HG03066 (cell line): Measurements from ENCODE around the gene PRDX3.

Experiments used
- ATAC-seq: cut with Tn5 transposase; IDR thresholded peaks from one replicate; pipeline ENCODE4 v1.9.1; 2021; ENCODE audit warnings: low read depth; ENCODE audit not compliant: unreplicated experiment

PRDX3 gene

GRCh38 chr10:119178372-119179119, at the start of gene PRDX3:
Gene PRDX3, minus strand, starts transcription at chr10:119178812. Its CDS starts 22 bp downstream, at chr10:119178790.
- peak; percentile 91 for ATAC-seq

DNA sequence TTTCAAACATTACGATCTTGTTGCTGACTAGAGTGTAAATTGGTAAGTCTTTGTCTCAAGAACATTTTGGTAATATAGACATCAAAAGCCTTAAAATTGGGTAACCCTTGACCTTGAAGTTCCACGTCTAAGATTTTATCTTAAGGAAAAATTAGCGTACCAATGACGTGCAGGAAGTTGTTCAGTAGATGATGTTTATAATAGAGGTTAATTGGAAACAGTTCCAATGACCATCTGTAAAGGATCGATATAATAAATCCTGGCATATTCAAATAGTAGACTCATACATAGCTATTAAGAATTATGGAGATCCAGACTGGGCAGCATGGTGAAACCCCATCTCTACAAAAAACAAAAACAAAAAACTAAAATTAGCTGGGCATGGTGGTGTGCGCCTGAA, 49.2 kb upstream of the PRDX3 start:
- ATAC-seq, result no peak

DNA sequence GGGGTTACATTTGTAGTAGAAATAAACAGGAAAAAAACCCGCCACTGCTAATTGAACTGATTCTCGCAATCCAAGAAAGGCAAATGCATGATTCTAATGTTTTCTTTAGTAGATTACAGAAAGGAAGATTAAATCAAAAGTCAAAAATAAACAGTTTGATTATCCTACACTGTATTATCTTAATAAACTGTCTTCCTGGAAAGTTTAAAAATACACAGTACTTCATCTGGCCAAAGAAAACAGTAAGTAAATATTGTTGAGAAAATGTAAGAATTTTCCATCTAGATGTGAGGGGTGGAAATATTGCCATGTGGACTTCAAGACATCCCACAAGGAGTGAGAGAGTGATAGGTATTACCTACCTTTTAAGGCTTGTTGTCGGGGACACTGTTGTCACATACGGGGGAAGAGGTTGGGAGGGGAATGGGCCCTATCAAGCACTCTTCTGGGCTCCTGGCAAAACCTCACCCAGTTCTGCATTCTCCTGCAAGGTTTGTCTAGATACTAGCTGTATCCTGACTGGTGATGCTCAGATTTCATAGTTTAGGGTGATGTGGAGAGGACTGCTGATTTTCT, 46.6 kb upstream of the PRDX3 start:
- no peak for ATAC-seq

GRCh38 chr10:119222966-119223386, 44.4 kb upstream of the PRDX3 start:
- no peak for ATAC-seq

DNA sequence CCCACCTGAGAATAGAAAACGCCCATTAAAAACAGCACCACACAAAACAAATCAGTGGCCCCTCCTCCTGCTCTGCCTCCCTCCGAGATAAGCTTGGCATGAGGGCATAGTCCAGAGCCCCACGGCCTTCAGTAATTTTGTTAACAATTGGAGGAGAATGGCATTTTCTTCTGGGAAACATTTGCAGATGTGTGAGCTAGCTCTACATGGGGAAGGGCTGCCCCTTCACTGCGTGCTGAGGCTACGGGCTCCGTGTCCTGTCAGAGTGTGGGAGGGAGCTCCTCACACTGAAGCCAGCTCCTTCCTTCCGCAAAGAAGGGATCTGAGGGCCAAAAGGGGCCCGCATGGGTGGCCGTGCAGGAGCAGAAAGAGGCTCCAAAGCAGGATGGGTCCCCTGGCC, 43.9 kb upstream of the PRDX3 start:
- ATAC-seq, result no peak

GRCh38 chr10:119221666-119222065, 43.1 kb upstream of the PRDX3 start:
- ATAC-seq, result no peak

- no peak for ATAC-seq
These were observed 42.6 kb upstream of the PRDX3 start for GRCh38 chr10:119221201-119221600.

DNA sequence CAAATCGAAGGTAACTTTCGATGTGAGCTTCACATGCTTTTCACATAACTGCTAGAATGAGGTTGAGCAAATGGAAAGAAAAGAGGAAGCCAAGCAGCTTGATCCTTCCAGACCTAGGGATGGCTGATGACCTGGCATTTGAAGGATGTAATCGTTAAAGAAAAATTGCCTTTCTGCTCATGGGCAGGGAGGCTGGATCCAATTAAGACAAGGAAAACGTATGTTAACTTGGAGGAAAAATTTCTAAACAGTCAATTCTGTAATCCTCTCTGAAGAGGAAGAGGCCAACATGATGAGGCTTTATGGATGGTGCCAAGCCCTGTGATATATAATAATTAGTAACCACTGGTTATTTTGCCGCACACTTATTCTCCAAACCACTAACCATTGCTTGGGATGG, 41.3 kb upstream of the PRDX3 start:
- ATAC-seq, result no peak

DNA sequence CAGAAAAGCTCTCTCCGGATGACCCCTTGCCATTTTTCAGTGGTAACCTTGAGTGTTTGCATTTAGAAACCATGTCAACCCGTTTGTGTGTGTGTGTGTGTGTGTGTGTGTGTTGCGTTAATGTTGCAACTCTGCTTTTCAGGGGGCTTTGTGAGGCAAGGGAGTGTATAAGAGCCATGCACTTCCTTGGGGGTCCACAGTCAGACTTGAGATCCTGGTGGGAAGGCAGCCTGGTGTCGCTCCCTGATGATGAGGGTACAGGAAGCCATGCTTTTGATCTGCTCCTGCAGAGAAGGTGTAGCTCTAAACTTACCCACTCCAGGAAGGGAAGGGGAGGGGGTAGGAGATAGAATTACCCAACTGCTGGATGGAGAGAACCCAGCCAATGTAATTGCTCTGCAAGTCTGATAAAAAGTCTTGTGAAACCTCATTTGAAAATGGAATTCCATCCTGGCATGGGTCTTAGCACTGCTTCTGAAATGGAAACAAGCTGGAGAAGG, 39.4 kb upstream of the PRDX3 start:
- no peak for ATAC-seq

DNA sequence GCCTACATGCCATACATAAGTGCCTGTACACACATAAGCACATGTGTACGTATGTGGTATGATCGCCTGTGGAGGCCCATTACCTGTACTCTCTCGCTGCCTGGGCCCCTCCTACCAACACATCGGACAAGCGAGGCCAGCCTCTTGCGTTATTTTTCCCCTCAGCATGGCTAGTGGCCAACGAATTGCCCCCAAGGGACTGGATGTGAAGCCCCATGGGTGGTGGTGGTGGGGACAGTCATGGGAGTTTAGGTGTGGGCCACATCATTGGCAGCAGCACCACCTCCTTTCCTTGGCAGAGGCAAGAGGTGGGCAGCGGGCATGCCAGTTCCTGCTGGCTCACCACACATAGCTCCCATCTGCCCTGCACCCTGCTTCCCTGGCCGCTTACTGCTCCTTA, 38.8 kb upstream of the PRDX3 start:
- no peak for ATAC-seq

- ATAC-seq, result no peak
These were observed 37.5 kb upstream of the PRDX3 start for GRCh38 chr10:119216127-119216526.

GRCh38 chr10:119215371-119215770, 36.8 kb upstream of the PRDX3 start:
- no peak for ATAC-seq

DNA sequence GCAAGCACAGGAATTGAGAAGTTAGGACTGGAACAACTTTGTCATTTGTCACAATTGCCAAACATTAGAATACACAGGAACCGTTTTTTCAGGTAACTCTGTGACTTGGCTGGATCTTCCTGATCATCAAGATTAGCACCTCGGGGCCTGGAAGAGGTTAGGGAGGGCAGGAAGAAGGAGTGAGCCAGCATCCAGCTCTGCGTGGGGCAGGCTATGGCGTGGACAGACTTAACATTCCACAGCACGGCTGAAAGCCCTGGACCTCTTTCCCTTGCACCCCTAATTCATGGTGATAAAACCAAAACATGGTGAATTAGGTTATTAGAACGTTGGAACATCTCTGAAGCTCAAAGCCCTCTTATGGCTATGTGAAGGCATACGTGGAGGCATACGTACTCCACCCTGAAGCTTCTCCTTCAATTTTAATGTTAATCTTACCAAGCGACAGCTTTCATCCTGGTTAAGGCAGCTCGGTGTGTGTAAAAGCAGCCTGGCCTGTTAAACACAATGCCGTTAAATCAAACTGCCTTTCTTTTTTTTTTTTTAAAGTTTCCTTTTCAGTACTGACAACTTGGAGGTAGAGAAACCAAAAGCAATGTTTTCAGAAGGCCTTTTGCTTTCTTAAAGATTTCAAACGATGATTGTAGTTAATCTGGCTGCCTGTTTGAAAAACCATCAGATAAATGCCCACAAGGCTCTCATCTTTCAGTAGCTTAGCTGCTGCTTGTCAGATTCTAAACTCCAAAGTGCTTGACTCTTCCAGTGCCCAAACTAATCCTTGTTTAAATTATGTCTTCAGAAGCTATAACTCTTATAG, 33.2 kb upstream of the PRDX3 start:
- no peak for ATAC-seq

- ATAC-seq, result no peak
These were observed 32.6 kb upstream of the PRDX3 start for GRCh38 chr10:119211176-119211575.

DNA sequence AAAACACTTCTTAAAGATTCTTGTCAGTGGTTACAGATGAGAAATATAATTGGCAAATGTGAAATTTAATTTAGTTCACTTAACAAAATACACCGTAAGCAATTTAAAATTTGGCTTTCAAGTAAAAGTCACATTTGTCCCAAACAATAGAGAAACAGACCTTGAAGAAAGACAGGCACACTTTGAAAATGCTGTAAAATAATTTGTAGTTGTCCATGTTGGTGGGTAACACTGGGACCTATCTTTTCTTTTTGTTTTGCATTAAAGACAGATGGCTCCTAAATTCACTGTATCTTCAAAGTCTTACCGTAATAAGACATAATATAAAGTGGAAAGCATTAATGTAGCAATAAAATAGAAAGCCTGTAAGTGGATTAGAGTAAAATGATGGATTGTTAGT, 32.0 kb upstream of the PRDX3 start:
- no peak for ATAC-seq

DNA sequence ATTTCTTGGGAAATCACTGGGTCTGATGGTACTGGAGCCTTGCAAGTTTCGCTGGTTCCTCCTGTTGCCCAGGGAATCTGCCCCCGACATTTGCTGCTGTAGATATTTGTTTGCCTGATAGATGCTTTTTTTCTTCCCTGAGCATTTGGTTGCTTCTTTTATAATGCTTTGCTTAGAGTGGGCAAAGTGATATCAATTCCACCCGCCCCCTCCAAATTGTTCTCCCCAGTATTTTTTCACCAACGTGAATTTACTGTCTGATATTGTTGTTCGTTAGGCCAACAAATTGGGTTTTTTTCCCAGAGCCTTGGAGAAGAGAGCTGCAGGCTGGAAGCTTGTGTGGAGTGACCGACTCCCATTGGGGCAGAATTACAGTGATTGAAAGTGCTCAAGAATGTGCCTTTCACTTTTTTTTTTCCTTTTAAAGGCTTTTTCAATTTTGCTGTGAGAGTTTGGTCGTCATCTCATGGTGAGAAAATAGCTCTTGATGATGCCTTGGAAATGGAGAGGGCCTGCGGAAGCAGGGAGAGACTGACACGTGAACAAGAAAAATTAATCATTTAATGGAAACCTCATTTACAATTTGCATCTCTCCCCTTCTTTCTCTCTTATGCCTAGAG, 31.2 kb upstream of the PRDX3 start:
- ATAC-seq, result no peak

DNA sequence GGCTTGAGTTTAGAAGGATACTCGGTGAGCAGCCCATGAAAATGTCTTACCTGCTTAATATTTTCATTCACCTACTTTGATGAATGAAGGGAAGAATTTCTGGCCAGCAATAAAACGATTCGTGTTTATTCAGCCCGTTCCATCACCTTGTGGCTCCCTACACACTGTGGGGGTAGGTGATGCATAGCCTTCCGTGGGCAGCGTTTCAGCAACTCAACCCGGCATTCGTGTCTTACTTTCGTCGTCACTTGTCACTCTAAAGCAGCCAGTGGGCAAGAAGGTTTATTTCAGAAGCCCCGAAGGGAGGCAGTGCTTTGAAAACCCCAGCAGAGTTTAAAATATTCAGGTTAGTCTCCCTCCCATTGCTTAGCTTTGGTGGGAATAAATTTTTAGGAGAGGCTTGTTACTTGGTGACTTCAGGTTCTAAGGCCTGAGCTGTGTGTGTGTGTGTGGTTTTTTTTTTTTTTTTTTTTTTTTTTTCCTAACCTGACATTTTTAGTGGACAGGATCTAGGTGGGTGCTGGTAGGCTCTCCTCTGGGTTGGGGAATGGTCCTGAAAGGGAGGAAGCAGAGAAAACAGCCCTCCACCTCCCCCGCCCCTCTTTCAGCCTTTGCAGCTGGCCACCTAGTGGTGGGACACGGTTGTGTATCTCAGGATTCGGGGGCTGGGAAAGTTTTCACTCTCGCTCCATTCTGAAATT, 30.6 kb upstream of the PRDX3 start:
- no peak for ATAC-seq

DNA sequence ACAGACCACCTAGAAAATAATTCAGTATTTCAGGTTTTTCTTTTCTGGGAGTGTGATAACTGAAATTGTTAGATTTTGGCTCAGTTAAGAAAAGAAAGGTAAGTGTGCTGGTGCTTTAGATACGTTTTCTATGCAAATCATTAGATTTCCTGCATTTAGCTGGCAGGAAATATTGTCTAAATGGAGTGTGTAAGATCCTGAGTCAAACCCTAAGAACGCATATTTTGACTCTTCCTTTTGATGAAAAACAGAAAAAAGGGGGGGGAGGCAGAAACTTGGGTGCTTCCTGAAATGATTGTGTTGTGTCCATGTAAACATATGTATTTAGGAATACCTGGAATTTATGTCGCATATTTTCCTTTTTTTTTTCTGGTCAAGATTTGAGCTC, 29.9 kb upstream of the PRDX3 start:
- ATAC-seq, result no peak

DNA sequence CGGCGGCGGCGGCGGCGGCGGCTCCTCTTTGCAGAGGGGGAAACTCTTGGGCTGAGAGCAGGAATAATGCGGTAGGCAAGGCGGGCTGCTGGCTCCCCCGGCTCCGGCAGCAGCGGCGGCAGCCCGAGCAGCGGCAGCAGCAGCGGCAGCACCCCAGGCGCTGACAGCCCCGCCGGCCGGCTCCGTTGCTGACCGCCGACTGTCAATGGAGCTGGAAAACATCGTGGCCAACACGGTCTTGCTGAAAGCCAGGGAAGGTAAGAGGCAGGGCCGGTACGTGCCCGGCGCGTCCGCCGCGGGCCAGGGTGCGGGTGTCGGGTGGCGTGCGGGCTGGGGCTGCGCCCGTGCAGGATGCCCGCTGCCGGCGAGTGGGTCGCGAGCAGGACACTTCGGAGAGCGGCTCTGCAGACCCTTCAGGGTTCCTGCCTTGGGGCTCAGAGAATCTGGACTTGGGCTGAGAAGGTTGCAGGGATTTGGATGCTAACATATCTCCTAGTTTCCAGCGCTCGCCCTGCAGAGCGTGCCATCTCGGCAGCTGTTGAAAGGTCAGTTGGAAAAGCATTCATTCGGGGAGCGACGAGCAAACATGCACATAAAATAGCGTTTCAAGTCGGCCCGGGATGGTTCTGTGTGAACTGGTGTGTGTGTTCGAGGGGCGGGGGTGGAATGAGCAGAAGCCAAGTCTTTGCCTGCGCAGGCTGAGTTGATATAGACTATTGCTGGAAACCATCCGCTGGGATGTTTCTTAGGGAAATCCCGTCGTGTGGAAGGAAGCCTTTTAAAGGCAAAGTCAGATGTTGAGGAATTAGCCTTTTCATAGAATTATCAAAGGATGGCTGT, 29.3 kb upstream of the PRDX3 start:
- peak; percentile 2 for ATAC-seq

DNA sequence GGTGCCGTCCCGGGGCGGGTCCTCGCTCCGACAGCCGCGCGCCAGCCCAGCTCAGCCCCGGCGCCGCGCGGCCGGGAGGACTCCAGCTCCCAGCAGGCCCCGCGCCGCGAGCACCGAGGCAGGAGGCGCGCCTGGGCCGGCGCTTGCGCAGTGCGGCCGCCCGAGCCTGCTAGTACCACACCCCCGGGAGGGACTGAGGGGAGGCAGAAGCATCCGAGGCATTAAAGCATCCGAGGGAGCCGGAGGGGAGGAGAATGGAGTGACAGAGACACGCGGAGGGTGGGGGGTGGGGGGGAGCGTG, 28.7 kb upstream of the PRDX3 start, which contains the start of gene GRK5:
TSS of gene GRK5 (plus strand) at position 206 of the 301 bp plus-strand sequence. CDS start 347 bp downstream, outside the sequence.
- peak; percentile 58 for ATAC-seq
